D721Med (cell line): ENCODE measurements around the gene CEP97.
"Not testable (repeated sequence)": the region's sequence is repeated elsewhere in the genome, so short reads cannot be mapped to it uniquely, and the experiment has no call there.

Source experiments
- DNase-seq: peaks from one replicate; pipeline ENCODE4 v3.0.0; 2011; ENCODE audit warnings: low spot score; ENCODE audit not compliant: insufficient read length
- FAIRE-seq: peaks from 2 replicates; lab custom pipeline; 2011; peaks lifted over from hg19 to GRCh38; lab: Jason Lieb, UNC
- CTCF ChIP-seq: IDR thresholded peaks from 2 replicates; pipeline ENCODE4 v1.5.1; 2012; ENCODE audit warnings: mild to moderate bottlenecking, control low read depth; ENCODE audit not compliant: insufficient read depth; ENCODE audit errors: missing control alignments

CEP97 gene

DNA sequence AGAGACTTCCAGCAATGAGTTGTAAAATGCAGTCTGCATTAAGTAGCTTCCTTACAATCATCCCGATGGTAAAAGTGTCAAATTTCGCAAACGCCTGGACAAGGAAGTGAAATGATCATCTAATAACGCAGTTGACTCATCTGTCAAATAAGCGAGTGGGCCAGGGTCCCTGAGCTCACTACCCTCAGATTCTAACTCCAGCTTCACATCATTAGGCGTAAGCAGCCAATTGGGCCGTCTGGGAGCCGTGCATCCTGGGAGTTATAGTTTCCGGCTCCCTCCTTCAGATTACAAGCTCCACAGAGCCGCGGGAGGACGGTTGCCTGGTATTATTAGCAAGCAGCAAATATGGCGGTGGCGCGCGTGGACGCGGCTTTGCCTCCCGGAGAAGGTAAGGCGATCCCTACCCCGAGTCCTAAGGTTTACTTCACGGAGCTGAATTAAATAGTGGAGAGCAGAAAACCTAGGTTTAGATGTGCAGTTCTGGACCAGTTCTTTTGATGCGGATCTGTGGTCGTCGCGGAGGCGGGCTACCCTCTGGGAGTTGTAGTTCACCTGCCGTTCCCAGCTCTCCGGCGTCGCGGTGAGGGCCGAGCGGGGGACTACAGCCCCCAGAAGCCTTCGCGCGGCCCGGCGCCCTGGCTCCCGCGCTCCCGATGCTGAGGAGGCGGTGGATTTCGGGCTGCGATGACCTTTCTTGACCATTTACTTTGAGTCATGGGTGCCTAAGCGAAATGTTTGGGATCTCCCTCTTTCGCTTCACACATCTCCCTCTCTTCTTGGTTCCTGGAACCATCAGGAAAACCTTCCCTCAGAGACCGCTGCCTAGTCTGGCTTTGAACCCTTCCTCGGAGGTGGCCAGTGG, at the start of gene CEP97:
TSS of gene CEP97 (plus strand) at position 286 of the 865 bp plus-strand sequence. CDS start at position 349, 63 bp downstream.
- no peak for TF ChIP-seq CTCF
- FAIRE-seq (no peak), DNase-seq (no peak)

DNA sequence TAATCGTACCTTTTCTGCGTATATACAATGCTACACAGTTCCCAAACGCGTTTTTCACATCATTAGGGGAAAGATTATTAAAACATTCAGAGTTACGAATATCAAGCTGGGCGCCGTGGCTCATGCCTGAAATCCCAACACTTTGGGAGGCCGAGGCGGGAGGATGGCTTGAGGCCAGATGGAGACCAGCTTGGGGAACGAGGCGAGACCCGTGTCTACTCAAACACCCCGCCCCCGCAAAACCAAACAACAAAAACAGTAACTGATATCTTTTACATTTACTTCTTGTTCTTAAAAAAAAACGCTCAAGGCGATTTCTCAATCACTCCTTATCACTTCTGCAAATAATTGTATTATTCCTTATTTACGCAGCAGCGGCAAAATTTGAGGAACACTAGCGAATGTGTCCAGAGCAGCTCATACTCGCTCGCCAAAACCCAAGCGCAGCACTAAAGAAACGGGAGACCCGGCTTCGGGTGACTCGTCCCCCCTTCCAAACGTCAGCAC, 48.7 kb upstream of the CEP97 start:
- no peak for FAIRE-seq
- no peak for DNase-seq
- TF ChIP-seq CTCF: no peak

GRCh38 chr3:101676216-101676764, 48.1 kb upstream of the CEP97 start:
- FAIRE-seq: no peak
- no peak for TF ChIP-seq CTCF

GRCh38 chr3:101676765-101677435, 47.5 kb upstream of the CEP97 start, which contains the start of gene ZBTB11:
Gene ZBTB11 (minus strand): TSS chr3:101677132. CDS start chr3:101676914, 218 bp downstream.
- no peak for FAIRE-seq
- peak; percentile 69 for TF ChIP-seq CTCF
- peak; percentile 41 for DNase-seq

More at GRCh38 chr3:101676216-101676764, 48.1 kb upstream of the CEP97 start:
- peak; percentile 28 for DNase-seq

DNA sequence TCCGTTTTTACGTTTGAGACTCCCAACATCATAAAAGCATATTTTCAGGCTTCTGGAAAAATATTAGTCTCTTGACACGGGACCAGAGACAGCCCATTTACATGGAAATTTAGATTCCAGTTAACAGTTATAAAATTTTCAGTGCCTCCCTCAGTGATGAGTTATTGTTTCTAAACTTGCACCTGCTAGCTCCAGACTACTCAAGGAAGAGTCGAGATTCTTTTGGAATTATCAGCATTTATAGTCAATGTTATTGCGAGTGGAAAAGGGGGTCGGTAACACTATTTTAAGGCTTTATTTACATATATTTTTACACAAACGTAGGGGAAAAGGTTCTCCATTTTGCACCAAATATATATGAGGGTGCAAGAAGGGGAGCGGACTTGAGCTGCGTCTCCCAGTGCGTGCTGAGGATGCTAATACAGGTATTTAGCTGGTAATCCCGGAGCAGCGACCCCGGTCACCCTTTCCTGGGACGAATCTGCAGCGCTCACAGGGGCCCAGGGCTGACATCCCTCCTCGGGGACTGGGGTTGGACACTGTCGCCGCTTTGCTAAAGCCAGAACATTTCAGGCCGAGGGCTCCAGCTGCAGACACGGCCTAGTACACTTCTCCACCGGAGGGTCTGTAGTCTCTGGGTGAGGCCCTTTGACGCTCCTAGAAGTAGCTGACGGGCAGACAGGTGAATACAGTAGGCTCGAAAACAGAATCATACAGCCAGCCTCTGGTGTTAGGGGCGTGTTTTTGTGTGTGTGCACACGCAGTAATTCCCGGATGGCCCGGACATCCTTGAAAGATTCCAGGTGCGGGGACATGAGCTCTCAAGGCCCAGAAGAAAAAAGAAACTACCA, 46.8 kb upstream of the CEP97 start:
- no peak for FAIRE-seq
- no peak for TF ChIP-seq CTCF
- DNase-seq: no peak

- not testable (repeated sequence) for DNase-seq, FAIRE-seq
Measured at GRCh38 chr3:101678837-101679236, 45.6 kb upstream of the CEP97 start.
